CD8-positive, alpha-beta memory T cell (primary cell): ENCODE data around the gene TP73. TPM values are rescaled to one million over a fixed set of nuclear protein-coding genes. Genes with fewer than 3 reads are reported as not detected.

Source experiments
- CTCF ChIA-PET: fragments of 350-600 bp; sonication (Branson Sonifier 250); formaldehyde crosslinking; loops from one replicate; lab custom pipeline; 2021; ENCODE audit warnings: antibody characterized with exemption; lab: Charles Lee
- POLR2A ChIA-PET: fragments of 350-600 bp; sonication (Branson Sonifier 250); formaldehyde crosslinking; loops from one replicate; lab custom pipeline; 2021; ENCODE audit warnings: antibody characterized with exemption; lab: Charles Lee
- DNase-seq, 5 donors: peaks; one replicate each; pipeline versions ENCODE4 v3.0.0 to v3.0.0-alpha.2; 2020 to 2022; ENCODE audit warnings: mixed read lengths in 1 of 5
- H3K27ac ChIP-seq: one replicate; pipeline ENCODE4 v1.7.0; 2013; ENCODE audit warnings: low read depth, mild to moderate bottlenecking, low read length, moderate library complexity
- H3K27me3 ChIP-seq: 2 replicates; pipeline ENCODE4 v1.7.0; 2013; ENCODE audit warnings: low read length, mild to moderate bottlenecking; ENCODE audit not compliant: insufficient read depth, poor library complexity, severe bottlenecking
- H3K36me3 ChIP-seq: 2 replicates; pipeline ENCODE4 v1.7.0; 2013; ENCODE audit warnings: mild to moderate bottlenecking, low read length, moderate library complexity; ENCODE audit not compliant: insufficient read depth
- H3K4me1 ChIP-seq: 2 replicates; pipeline ENCODE4 v1.7.0; 2013; ENCODE audit warnings: mild to moderate bottlenecking, low read length, moderate library complexity; ENCODE audit not compliant: insufficient read depth
- H3K4me3 ChIP-seq: 2 replicates; pipeline ENCODE4 v1.7.0; 2013; ENCODE audit warnings: mild to moderate bottlenecking, low read length
- H3K9me3 ChIP-seq: 2 replicates; pipeline ENCODE4 v1.7.0; 2013; ENCODE audit warnings: mild to moderate bottlenecking, low read length
- H3K27ac Mint-ChIP-seq, 8 donors: one replicate each; pipeline ENCODE4 v1.8.0; 2020 to 2021; ENCODE audit warnings: mixed read lengths in 8 of 8, mild to moderate bottlenecking in 6 of 8, inconsistent platforms in 3 of 8, moderate library complexity in 3 of 8
- H3K27me3 Mint-ChIP-seq, 2 donors: one replicate each; pipeline ENCODE4 v1.8.0; 2020 to 2021; ENCODE audit warnings: mixed read lengths in 2 of 2, mild to moderate bottlenecking in 1 of 2, moderate library complexity in 1 of 2
- H3K36me3 Mint-ChIP-seq, 3 donors: one replicate each; pipeline ENCODE4 v1.8.0; 2020 to 2021; ENCODE audit warnings: mixed read lengths in 3 of 3, inconsistent platforms in 1 of 3, mild to moderate bottlenecking in 1 of 3
- H3K4me1 Mint-ChIP-seq, 3 donors: one replicate each; pipeline ENCODE4 v1.8.0; 2020 to 2021; ENCODE audit warnings: mixed read lengths in 3 of 3, inconsistent platforms in 1 of 3, mild to moderate bottlenecking in 1 of 3
- H3K4me3 Mint-ChIP-seq, 7 donors: one replicate each; pipeline ENCODE4 v1.8.0; 2020 to 2021; ENCODE audit warnings: mixed read lengths in 7 of 7, mild to moderate bottlenecking in 6 of 7, moderate library complexity in 4 of 7, inconsistent platforms in 2 of 7
- H3K9me3 Mint-ChIP-seq, 5 donors: one replicate each; pipeline ENCODE4 v1.8.0; 2020 to 2022; ENCODE audit warnings: mixed read lengths in 5 of 5, mild to moderate bottlenecking in 3 of 5, moderate library complexity in 2 of 5, inconsistent platforms in 1 of 5
- polyA plus RNA-seq: library from polyadenylated mRNA; unstranded; fragments of 300-500 nt; fragmentation: Illumina TruSeq; gene quantifications from one replicate; pipeline ENCODE4 v1.2.3, GENCODE V29; 2021
- total RNA-seq, 2 experiments: library from RNA; stranded (reverse); gene quantifications; one replicate each; pipeline ENCODE4 v1.2.3, GENCODE V29; 2021

TP73 gene
- total and polyA plus RNA-seq, 3 experiments from 2014 or later, result 0.20 to 0.63 (median 0.49) TPM

DNA sequence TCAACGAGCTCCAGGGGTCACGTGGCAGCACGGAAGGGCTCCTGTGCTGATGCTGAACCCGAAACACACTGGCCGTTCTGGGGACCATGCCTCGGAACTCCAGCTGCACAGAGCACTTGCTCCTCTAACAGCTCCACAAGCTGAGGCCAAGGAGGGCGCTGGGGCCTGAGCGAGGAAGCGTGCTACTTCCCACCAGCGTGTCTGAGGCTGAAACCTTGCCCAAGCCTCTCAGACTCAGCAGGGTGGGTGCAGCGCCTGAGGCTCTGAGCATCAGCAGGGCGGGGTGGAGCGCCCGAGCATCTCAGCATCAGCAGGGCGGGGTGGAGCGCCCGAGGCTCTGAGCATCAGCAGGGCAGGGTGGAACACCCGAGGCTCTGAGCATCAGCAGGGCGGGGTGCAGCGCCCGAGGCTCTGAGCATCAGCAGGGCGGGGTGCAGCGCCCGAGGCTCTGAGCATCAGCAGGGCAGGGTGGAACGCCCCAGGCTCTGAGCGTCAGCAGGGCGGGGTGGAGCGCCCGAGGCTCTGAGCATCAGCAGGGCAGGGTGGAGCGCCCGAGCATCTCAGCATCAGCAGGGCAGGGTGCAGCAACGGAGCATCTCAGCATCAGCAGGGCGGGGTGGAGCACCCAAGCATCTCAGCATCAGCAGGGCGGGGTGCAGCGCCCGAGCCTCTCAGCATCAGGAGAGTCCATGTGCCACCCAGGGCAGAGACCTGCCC is 12.0 kb upstream of the TP73 start:
- H3K9me3 ChIP-seq, result no peaks in the 10 kb centered on the region
- ChIA-PET POLR2A (no interaction called here), CTCF (no interaction called here)
- H3K27me3 ChIP-seq, result no peaks in the 10 kb centered on the region
- no peak for DNase-seq
- Mint-ChIP-seq H3K9me3 (no peaks in the 10 kb centered on the region), H3K27me3 (no peaks in the 10 kb centered on the region), H3K36me3 (peaks cover 0 to 71% (median 14%) of the 10 kb centered on the region in 3 donors), H3K27ac (no peak overlapping the region), H3K4me3 (no peak overlapping the region), H3K4me1 (peaks cover 0 to 7% (median 0%) of the 10 kb centered on the region in 3 donors)
- no peaks in the 10 kb centered on the region for H3K4me1 ChIP-seq
- peaks cover 22% of the 10 kb centered on the region for H3K36me3 ChIP-seq
- H3K27ac ChIP-seq, result no peak overlapping the region
- no peak overlapping the region for H3K4me3 ChIP-seq

DNA sequence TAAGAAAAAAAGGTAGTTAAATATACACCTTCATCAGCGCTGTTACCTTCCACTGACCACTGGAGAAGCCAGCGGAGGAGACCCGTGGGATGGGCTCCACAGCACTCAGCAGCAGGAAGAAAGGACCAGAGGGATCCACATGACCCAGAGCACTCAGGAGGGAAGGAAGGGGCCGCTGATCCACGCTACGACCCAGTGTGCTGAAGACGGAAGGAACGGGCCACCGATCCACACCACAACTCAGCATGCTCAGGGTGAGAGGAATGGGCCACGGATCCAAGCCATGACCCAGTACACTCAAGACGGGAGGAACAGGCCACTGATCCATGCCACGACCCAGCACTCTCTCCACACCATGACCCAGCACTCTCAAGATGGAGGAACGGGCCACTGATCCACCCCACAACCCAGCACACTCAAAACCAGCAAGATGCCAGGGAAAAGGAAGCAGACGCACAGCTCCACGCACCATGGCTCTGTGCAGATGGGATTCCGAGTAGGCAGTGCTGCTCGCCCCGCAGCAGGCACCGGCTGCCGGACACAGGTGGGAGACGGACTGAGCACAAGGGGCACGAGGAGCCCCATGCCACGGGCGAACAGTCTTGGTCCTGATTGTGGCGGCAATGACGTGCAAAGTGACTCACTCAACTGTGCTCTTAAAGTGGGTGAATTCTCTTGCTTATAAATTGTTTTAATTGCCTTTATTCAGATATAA is 11.1 kb upstream of the TP73 start:
- H3K36me3 ChIP-seq, result peaks cover 18% of the 10 kb centered on the region
- CTCF ChIA-PET, result no interaction called here

DNA sequence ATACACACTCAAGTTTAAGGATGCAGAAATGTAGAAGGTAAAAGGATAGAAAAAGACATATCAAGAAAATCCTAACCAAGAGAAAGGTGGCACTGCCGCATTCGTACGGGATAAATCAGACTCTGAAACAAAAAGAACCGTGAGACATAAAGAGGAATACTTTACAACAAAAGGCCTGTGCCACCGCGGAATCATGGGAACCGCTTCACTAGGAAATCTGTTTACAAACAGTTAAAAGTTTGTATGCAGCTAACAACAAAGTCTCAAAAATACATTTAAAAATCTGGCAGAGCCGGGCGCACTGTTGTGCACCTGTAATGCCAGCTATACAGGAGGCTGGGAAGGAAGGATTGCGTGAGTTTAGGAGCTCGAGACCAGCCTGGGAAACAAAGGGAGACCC is 10.5 kb upstream of the TP73 start:
- ChIA-PET POLR2A (no interaction called here), CTCF (no interaction called here)
- H3K4me3 ChIP-seq, result no peak overlapping the region
- H3K4me1 ChIP-seq, result no peaks in the 10 kb centered on the region
- H3K27ac ChIP-seq, result no peak overlapping the region
- no peaks in the 10 kb centered on the region for H3K9me3 ChIP-seq
- peaks cover 0 to 71% (median 17%) of the 10 kb centered on the region in 3 donors for H3K36me3 Mint-ChIP-seq
- peaks cover 18% of the 10 kb centered on the region for H3K36me3 ChIP-seq
- H3K27me3 Mint-ChIP-seq, result no peaks in the 10 kb centered on the region
- H3K4me3 Mint-ChIP-seq, result no peak overlapping the region
- H3K4me1 Mint-ChIP-seq, result peaks cover 0 to 7% (median 0%) of the 10 kb centered on the region in 3 donors
- no peaks in the 10 kb centered on the region for H3K9me3 Mint-ChIP-seq
- H3K27ac Mint-ChIP-seq, result no peak overlapping the region
- no peaks in the 10 kb centered on the region for H3K27me3 ChIP-seq
- no peak for DNase-seq

More for the DNA sequence above, 11.1 kb upstream of the TP73 start:
- no peaks in the 10 kb centered on the region for H3K4me1 ChIP-seq
- H3K27me3 ChIP-seq, result no peaks in the 10 kb centered on the region
- peaks cover 0 to 71% (median 17%) of the 10 kb centered on the region in 3 donors for H3K36me3 Mint-ChIP-seq
- no peak overlapping the region for H3K4me3 Mint-ChIP-seq
- peaks cover 0 to 7% (median 0%) of the 10 kb centered on the region in 3 donors for H3K4me1 Mint-ChIP-seq
- DNase-seq, result no peak
- H3K4me3 ChIP-seq, result no peak overlapping the region
- no peak overlapping the region for H3K27ac Mint-ChIP-seq
- no peaks in the 10 kb centered on the region for H3K9me3 ChIP-seq
- H3K27me3 Mint-ChIP-seq, result no peaks in the 10 kb centered on the region
- H3K27ac ChIP-seq, result no peak overlapping the region
- no peaks in the 10 kb centered on the region for H3K9me3 Mint-ChIP-seq
- POLR2A ChIA-PET, result no interaction called here

DNA sequence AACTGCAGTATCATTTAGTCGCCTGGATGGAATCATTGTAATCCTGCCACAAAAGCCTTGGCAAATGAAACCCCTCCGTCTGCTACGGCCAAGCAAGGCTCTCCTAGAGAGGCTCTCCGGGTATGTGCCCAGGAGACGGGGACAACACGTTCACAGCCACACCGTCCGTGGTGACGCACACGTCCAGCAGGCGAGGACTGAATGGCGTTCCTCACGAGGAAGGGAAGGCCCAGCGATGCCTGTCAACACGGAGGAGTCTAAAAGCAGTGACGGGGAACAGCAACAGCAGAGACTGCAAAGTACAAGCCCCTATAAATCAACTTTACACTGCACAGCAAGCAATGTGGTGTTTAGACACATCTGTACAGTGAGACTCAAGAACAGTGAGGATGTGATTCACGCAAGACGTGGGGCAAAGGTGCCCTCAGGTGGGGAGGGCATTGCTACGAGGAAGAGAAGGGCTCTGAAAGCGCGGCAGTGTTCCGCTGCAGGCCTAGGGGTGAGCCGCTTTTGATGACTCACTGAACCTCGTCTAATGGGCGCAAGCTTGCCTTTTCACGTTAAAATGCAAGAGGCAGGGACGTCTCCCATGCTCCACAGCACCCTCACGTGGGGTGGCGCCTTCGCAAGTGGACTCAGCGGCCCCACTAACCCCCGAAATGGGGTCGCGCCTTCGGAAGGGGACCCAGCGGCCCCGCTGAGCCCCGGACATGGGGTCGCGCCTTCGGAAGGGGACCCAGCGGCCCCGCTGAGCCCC is 9.2 kb upstream of the TP73 start:
- DNase-seq, result no peak
- Histone ChIP-seq H3K9me3 (no peaks in the 10 kb centered on the region), H3K4me1 (peaks cover under 1% of the 10 kb centered on the region), H3K36me3 (peaks cover 10% of the 10 kb centered on the region), H3K4me3 (no peak overlapping the region), H3K27me3 (no peaks in the 10 kb centered on the region), H3K27ac (no peak overlapping the region)
- Mint-ChIP-seq H3K4me1 (peaks cover 4 to 14% (median 11%) of the 10 kb centered on the region in 3 donors), H3K9me3 (no peaks in the 10 kb centered on the region), H3K36me3 (peaks cover 0 to 70% (median 16%) of the 10 kb centered on the region in 3 donors), H3K27me3 (no peaks in the 10 kb centered on the region), H3K27ac (no peak overlapping the region), H3K4me3 (peak overlapping the region in 1 of 7 donors; percentile 34)
- POLR2A ChIA-PET, result no interaction called here
- CTCF ChIA-PET, result no interaction called here

DNA sequence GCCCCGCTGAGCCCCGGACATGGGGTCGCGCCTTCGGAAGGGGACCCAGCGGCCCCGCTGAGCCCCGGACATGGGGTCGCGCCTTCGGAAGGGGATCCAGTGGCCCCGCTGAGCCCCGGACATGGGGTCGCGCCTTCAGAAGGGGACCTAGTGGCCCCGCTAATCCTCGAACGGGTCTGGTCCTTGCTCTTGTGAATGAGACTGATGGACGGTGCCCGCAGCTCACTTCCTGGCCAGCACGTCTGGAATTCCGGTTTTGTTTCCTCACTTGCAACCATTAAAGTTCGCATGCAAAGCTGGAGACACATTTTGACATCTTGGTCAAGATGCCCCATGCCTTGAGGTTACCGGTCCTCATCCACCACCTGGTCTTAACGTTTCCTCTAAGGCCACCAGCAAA is 8.0 kb upstream of the TP73 start:
- peaks cover 12% of the 10 kb centered on the region for H3K4me1 ChIP-seq
- Mint-ChIP-seq H3K27me3 (no peaks in the 10 kb centered on the region), H3K4me1 (peaks cover 16 to 26% (median 22%) of the 10 kb centered on the region in 3 donors), H3K27ac (no peak overlapping the region), H3K4me3 (no peak overlapping the region), H3K9me3 (no peaks in the 10 kb centered on the region), H3K36me3 (peaks cover 0 to 65% (median 17%) of the 10 kb centered on the region in 3 donors)
- no peak overlapping the region for H3K4me3 ChIP-seq
- H3K9me3 ChIP-seq, result no peaks in the 10 kb centered on the region
- H3K36me3 ChIP-seq, result peaks cover 10% of the 10 kb centered on the region
- no peaks in the 10 kb centered on the region for H3K27me3 ChIP-seq
- ChIA-PET CTCF (no interaction called here), POLR2A (no interaction called here)
- no peak overlapping the region for H3K27ac ChIP-seq
- no peak for DNase-seq

DNA sequence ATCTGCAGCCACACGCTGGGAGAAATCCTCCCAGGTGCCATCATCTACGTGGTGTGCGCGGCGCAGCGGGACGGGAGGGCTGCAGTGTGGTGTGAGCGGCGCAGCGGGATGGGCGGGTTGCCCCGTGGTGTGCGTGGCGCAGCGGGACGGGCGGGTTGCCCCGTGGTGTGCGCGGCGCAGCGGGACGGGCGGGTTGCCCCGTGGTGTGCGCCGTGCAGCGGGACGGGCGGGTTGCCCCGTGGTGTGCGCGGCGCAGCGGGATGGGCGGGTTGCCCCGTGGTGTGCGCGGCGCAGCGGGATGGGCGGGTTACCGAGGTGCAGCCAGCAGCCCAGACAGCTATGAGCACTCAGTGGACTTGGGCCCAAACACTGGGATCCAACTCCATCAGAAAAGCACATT is 7.1 kb upstream of the TP73 start:
- H3K4me1 Mint-ChIP-seq, result peaks cover 19 to 31% (median 28%) of the 10 kb centered on the region in 3 donors
- H3K9me3 Mint-ChIP-seq, result no peaks in the 10 kb centered on the region
- no peak overlapping the region for H3K4me3 Mint-ChIP-seq
- H3K36me3 ChIP-seq, result peaks cover 10% of the 10 kb centered on the region
- peaks cover 17% of the 10 kb centered on the region for H3K4me1 ChIP-seq
- no peaks in the 10 kb centered on the region for H3K9me3 ChIP-seq
- peaks cover 0 to 59% (median 17%) of the 10 kb centered on the region in 3 donors for H3K36me3 Mint-ChIP-seq
- H3K4me3 ChIP-seq, result no peak overlapping the region
- no peak overlapping the region for H3K27ac Mint-ChIP-seq
- ChIA-PET POLR2A (no interaction called here), CTCF (interaction anchor here (1.2 kb wide), 1 partner anchor 15 kb away, joined by 3 read pairs; no protein-coding TSS in a partner anchor)
- H3K27me3 ChIP-seq, result no peaks in the 10 kb centered on the region
- no peak overlapping the region for H3K27ac ChIP-seq
- peaks cover 0 to 2% of the 10 kb centered on the region in 2 donors for H3K27me3 Mint-ChIP-seq
- DNase-seq, result no peak

DNA sequence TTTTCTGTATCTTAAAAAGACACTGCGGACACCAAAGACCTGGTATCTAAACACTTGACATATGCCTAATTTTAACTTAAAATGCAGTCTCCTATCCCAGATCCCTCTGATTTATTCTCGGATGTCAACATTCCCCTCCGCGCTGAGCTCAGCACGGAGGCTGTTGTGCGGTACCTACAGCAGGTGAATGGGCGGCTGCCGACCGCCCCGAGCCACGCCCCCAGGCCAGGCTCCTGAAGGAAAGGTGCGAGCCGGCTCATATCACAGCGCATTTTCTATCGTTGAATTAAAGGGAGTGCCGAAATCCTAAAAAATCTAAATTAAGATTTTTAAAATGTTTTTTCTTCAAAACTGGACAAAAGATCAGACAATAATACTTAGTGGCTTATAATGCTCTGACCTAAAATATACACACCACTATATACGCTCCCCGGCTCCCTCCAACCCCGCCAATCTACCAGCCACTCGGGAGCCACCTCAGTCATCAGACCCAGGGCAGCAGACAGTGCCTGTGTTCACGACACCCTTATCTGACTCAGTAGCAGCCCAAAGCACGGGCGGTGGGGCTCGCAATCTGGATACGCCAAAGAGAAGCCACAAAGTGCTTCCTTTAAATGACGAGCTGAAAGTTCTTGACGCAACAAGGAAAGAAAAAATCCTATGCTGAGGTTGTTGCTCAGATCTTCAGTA is 6.5 kb upstream of the TP73 start:
- Histone ChIP-seq H3K4me3 (no peak overlapping the region), H3K36me3 (peaks cover 10% of the 10 kb centered on the region), H3K27ac (no peak overlapping the region), H3K9me3 (no peaks in the 10 kb centered on the region), H3K4me1 (peaks cover 22% of the 10 kb centered on the region), H3K27me3 (peaks cover 5% of the 10 kb centered on the region)
- H3K4me3 Mint-ChIP-seq, result peak overlapping the region in 1 of 7 donors; percentile 13
- CTCF ChIA-PET, result interaction anchor here (1.2 kb wide), 1 partner anchor 16 kb away, joined by 3 read pairs; no protein-coding TSS in a partner anchor
- no peak overlapping the region for H3K27ac Mint-ChIP-seq
- peaks cover 21 to 36% (median 32%) of the 10 kb centered on the region in 3 donors for H3K4me1 Mint-ChIP-seq
- H3K9me3 Mint-ChIP-seq, result no peaks in the 10 kb centered on the region
- peaks cover 0 to 59% (median 17%) of the 10 kb centered on the region in 3 donors for H3K36me3 Mint-ChIP-seq
- POLR2A ChIA-PET, result no interaction called here
- peaks cover 3% of the 10 kb centered on the region in 2 donors for H3K27me3 Mint-ChIP-seq
- no peak for DNase-seq
